DND-41 (cell line): ENCODE measurements around the gene MCC.

Experiments used
- ATAC-seq: fragments of 200-7000 bp; cut with Tn5 transposase; 3 replicates; pipeline ENCODE4 v1.9.1; 2021; ENCODE audit warnings: low read depth; ENCODE audit not compliant: insufficient read depth
- DNase-seq: peaks from one replicate; pipeline ENCODE4 v3.0.0-alpha.2; 2020
- H2AFZ ChIP-seq: 2 replicates; pipeline ENCODE4 v1.6.0; 2012; ENCODE audit warnings: low read depth, low read length
- H3K27ac ChIP-seq: 2 replicates; pipeline ENCODE4 v1.5.1; 2012; ENCODE audit warnings: low read length, inconsistent platforms
- H3K27me3 ChIP-seq: fragments of 200-600 bp; sonication (generic); 2 replicates; pipeline ENCODE4 v1.6.0; 2012; ENCODE audit warnings: low read length, mild to moderate bottlenecking, inconsistent platforms; ENCODE audit not compliant: insufficient read depth, poor library complexity
- H3K36me3 ChIP-seq: 2 replicates; pipeline ENCODE4 v1.5.1; 2012; ENCODE audit warnings: low read length, inconsistent platforms; ENCODE audit not compliant: insufficient read depth
- H3K4me1 ChIP-seq: 2 replicates; pipeline ENCODE4 v1.5.1; 2012; ENCODE audit warnings: mild to moderate bottlenecking, low read length; ENCODE audit not compliant: insufficient read depth
- H3K4me2 ChIP-seq: 2 replicates; pipeline ENCODE4 v1.6.0; 2012; ENCODE audit warnings: mild to moderate bottlenecking, moderate library complexity, low read length, inconsistent platforms; ENCODE audit not compliant: insufficient read depth
- H3K4me3 ChIP-seq, 2 experiments: fragments of 200-600 bp in 1 of 2; shearing (Covaris generic) in 1 of 2; 2 replicates each; pipeline ENCODE4 v1.5.1; 2012 to 2016; ENCODE audit warnings: inconsistent platforms in 2 of 2, low read length in 2 of 2, mild to moderate bottlenecking in 2 of 2, low read depth in 1 of 2, moderate library complexity in 1 of 2
- H3K79me2 ChIP-seq: 2 replicates; pipeline ENCODE4 v1.6.0; 2012; ENCODE audit warnings: low read length, inconsistent platforms; ENCODE audit not compliant: insufficient read depth
- H3K9ac ChIP-seq: 2 replicates; pipeline ENCODE4 v1.6.0; 2012; ENCODE audit warnings: low read depth, mild to moderate bottlenecking, inconsistent platforms, low read length, moderate library complexity
- H3K9me3 ChIP-seq: 2 replicates; pipeline ENCODE4 v1.5.1; 2012; ENCODE audit warnings: low read length, moderate library complexity, mild to moderate bottlenecking, inconsistent platforms; ENCODE audit not compliant: insufficient read depth, severe bottlenecking
- H4K20me1 ChIP-seq: 2 replicates; pipeline ENCODE4 v1.6.0; 2012; ENCODE audit warnings: low read length; ENCODE audit not compliant: insufficient read depth
- CTCF ChIP-seq: IDR thresholded peaks from 2 replicates; pipeline ENCODE4 v1.5.1; 2012; ENCODE audit warnings: borderline replicate concordance, low read length, moderate library complexity, mild to moderate bottlenecking; ENCODE audit not compliant: poor library complexity, severe bottlenecking; ENCODE audit errors: extremely low read depth
- EZH2 ChIP-seq: IDR thresholded peaks from 3 replicates; pipeline ENCODE4 v1.6.1; 2012; ENCODE audit warnings: borderline replicate concordance, low read depth, mild to moderate bottlenecking, moderate library complexity, low read length, inconsistent platforms; ENCODE audit not compliant: severe bottlenecking

Gene MCC

GRCh38 chr5:113321276-113321675, 167.0 kb downstream of the MCC start:
- no peak overlapping the region for H3K27ac ChIP-seq
- H3K79me2 ChIP-seq: no peaks in the 10 kb centered on the region
- no peak overlapping the region for H2AFZ ChIP-seq
- H3K4me3 ChIP-seq: no peak overlapping the region
- no peaks in the 10 kb centered on the region for H3K4me1 ChIP-seq
- DNase-seq: no peak
- no peak overlapping the region for H3K4me2 ChIP-seq
- no peaks in the 10 kb centered on the region for H3K36me3 ChIP-seq
- no peak overlapping the region for H3K9ac ChIP-seq
- TF ChIP-seq CTCF: no peak
- no peak for TF ChIP-seq EZH2
- no peaks in the 10 kb centered on the region for H4K20me1 ChIP-seq
- H3K9me3 ChIP-seq: no peaks in the 10 kb centered on the region
- ATAC-seq: no peak
- no peaks in the 10 kb centered on the region for H3K27me3 ChIP-seq

- TF ChIP-seq EZH2: no peak
- Histone ChIP-seq H3K9ac (no peak overlapping the region), H3K36me3 (no peaks in the 10 kb centered on the region), H3K4me2 (no peak overlapping the region), H3K9me3 (no peaks in the 10 kb centered on the region), H3K4me1 (no peaks in the 10 kb centered on the region), H3K27ac (no peak overlapping the region), H3K27me3 (no peaks in the 10 kb centered on the region), H3K79me2 (no peaks in the 10 kb centered on the region), H2AFZ (no peak overlapping the region), H4K20me1 (no peaks in the 10 kb centered on the region), H3K4me3 (no peak overlapping the region)
- ATAC-seq (no peak), DNase-seq (no peak)
Observed at GRCh38 chr5:113320273-113320780, 167.9 kb downstream of the MCC start.

- Histone ChIP-seq H3K9me3 (no peaks in the 10 kb centered on the region), H2AFZ (no peak overlapping the region; the same call in 1 of the 2 replicates), H3K36me3 (no peaks in the 10 kb centered on the region), H3K27me3 (no peaks in the 10 kb centered on the region), H3K4me1 (no peaks in the 10 kb centered on the region), H3K9ac (no peak overlapping the region), H4K20me1 (no peaks in the 10 kb centered on the region), H3K4me2 (no peak overlapping the region), H3K27ac (no peak overlapping the region), H3K4me3 (no peak overlapping the region), H3K79me2 (no peaks in the 10 kb centered on the region)
- TF ChIP-seq EZH2 (no peak), CTCF (no peak)
- ATAC-seq (no peak), DNase-seq (no peak)
Observed at GRCh38 chr5:113319256-113320053, 168.8 kb downstream of the MCC start.

- no peak for ATAC-seq
- Histone ChIP-seq H3K4me2 (no peak overlapping the region), H3K36me3 (no peaks in the 10 kb centered on the region), H3K79me2 (no peaks in the 10 kb centered on the region), H2AFZ (no peak overlapping the region), H4K20me1 (no peaks in the 10 kb centered on the region), H3K27ac (no peak overlapping the region), H3K9me3 (no peaks in the 10 kb centered on the region), H3K4me3 (no peak overlapping the region), H3K9ac (no peak overlapping the region), H3K4me1 (no peaks in the 10 kb centered on the region), H3K27me3 (no peaks in the 10 kb centered on the region)
- no peak for TF ChIP-seq EZH2
- no peak for TF ChIP-seq CTCF
- DNase-seq: no peak
Observed at GRCh38 chr5:113317636-113318035, 170.6 kb downstream of the MCC start.
